HepG2 (cell line): ENCODE results near the gene NCKAP1. TPM values are rescaled to one million over a fixed set of nuclear protein-coding genes. Genes with fewer than 3 reads are reported as not detected.

Experiments used
- EHMT2 ChIP-seq: fragments of 200-600 bp; sonication (generic); IDR thresholded peaks from 2 replicates; pipeline ENCODE4 v1.7.0; 2017; ENCODE audit warnings: antibody characterized with exemption, low read depth, low read length, borderline replicate concordance
- ETV6 ChIP-seq: sonication (generic); formaldehyde crosslinking; conservative IDR thresholded peaks from 2 replicates; pipeline ENCODE4 v1.4.0; 2020; ENCODE audit warnings: missing genetic modification reagents
- HOXD1 ChIP-seq: sonication (generic); formaldehyde crosslinking; IDR thresholded peaks from 2 replicates; pipeline ENCODE4 v1.5.0; 2020; ENCODE audit warnings: missing genetic modification reagents
- JUN ChIP-seq: sonication (generic); formaldehyde crosslinking; IDR thresholded peaks from 2 replicates; pipeline ENCODE4 v1.4.0; 2020; ENCODE audit warnings: mild to moderate bottlenecking, missing genetic modification reagents
- MAFK ChIP-seq, 2 experiments: IDR thresholded peaks in 1 of 2; conservative IDR thresholded peaks in 1 of 2; 2 replicates each; pipeline ENCODE4 v1.6.1; 2011; ENCODE audit warnings: improper control_type of control experiment in 2 of 2, low read length in 2 of 2
- NFKB2 ChIP-seq: sonication (generic); formaldehyde crosslinking; IDR thresholded peaks from 2 replicates; pipeline ENCODE4 v1.4.0; 2020; ENCODE audit warnings: missing genetic modification reagents, borderline replicate concordance
- NR3C1 ChIP-seq: sonication (generic); formaldehyde crosslinking; IDR thresholded peaks from 2 replicates; pipeline ENCODE4 v1.4.0; 2020; ENCODE audit warnings: missing genetic modification reagents
- RFX5 ChIP-seq: IDR thresholded peaks from 2 replicates; pipeline ENCODE4 v1.6.1; 2011; ENCODE audit warnings: low read depth, low read length, improper control_type of control experiment
- SP2 ChIP-seq: sonication (generic); formaldehyde crosslinking; IDR thresholded peaks from 2 replicates; pipeline ENCODE4 v1.5.1; 2020; ENCODE audit warnings: mild to moderate bottlenecking, missing genetic modification reagents
- TBP ChIP-seq: sonication (generic); formaldehyde crosslinking; IDR thresholded peaks from 2 replicates; pipeline ENCODE4 v1.5.0; 2020; ENCODE audit warnings: missing genetic modification reagents
- ZFP1 ChIP-seq: IDR thresholded peaks from 2 replicates; pipeline ENCODE4 v1.6.1; 2016
- ZFP37 ChIP-seq: sonication (generic); formaldehyde crosslinking; IDR thresholded peaks from 2 replicates; pipeline ENCODE4 v1.4.0; 2020; ENCODE audit warnings: missing genetic modification reagents, borderline replicate concordance
- ZNF274 ChIP-seq: sonication (generic); formaldehyde crosslinking; IDR thresholded peaks from 2 replicates; pipeline ENCODE4 v1.5.1; 2020; ENCODE audit warnings: mild to moderate bottlenecking, missing genetic modification reagents
- ZNF3 ChIP-seq: IDR thresholded peaks from 2 replicates; pipeline ENCODE4 v1.7.0; 2017; ENCODE audit warnings: inconsistent platforms
- ZNF510 ChIP-seq: sonication (generic); formaldehyde crosslinking; IDR thresholded peaks from 2 replicates; pipeline ENCODE4 v1.4.0; 2020; ENCODE audit warnings: low read depth, mild to moderate bottlenecking, missing genetic modification reagents
- ZNF800 ChIP-seq: sonication (generic); formaldehyde crosslinking; IDR thresholded peaks from 2 replicates; pipeline ENCODE4 v1.4.0; 2020; ENCODE audit warnings: missing genetic modification reagents
- polyA plus RNA-seq, 8 experiments: library from polyadenylated mRNA; depleted of rRNA in 3 of 8; stranded (reverse) in 7 of 8; unstranded in 1 of 8; fragments of >200 nt; fragmentation: Illumina TruSeq in 4 of 8; extraction: Trizol in 4 of 8; gene quantifications; 2 replicates each; pipeline versions ENCODE4 v1.2.1 to v1.2.3, GENCODE V29; 2011 to 2016; ENCODE audit warnings: low read depth in 4 of 8, missing spikeins in 1 of 8, mixed read lengths in 1 of 8; ENCODE audit not compliant: insufficient read depth in 1 of 8
- total RNA-seq, 5 experiments: library from RNA; depleted of rRNA; stranded (reverse); fragments of >200 nt; fragmentation: Illumina TruSeq; extraction: Trizol; gene quantifications; 2 replicates each; pipeline ENCODE4 v1.2.3, GENCODE V29; 2016; ENCODE audit warnings: low read depth in 1 of 5
- TF ChIP-seq, protein P1 (sequence below): sonication (generic); formaldehyde crosslinking; conservative IDR thresholded peaks from 2 replicates; pipeline ENCODE4 v1.8.0; 2022; ENCODE audit warnings: missing genetic modification reagents
- TF ChIP-seq, protein P2 (sequence below): sonication (generic); formaldehyde crosslinking; IDR thresholded peaks from 2 replicates; pipeline ENCODE4 v1.9.0; 2021; ENCODE audit warnings: missing genetic modification reagents, mild to moderate bottlenecking, borderline replicate concordance
- TF ChIP-seq, protein P3 (sequence below): sonication (generic); formaldehyde crosslinking; IDR thresholded peaks from 2 replicates; pipeline ENCODE4 v1.4.0; 2020; ENCODE audit warnings: mild to moderate bottlenecking, missing genetic modification reagents

NCKAP1 gene
- total and polyA plus RNA-seq, 2 of the 13 experiments (the other 11 are each of a cell fraction or from before 2014, with no cell fraction given) = 72.1 to 96.3 TPM

DNA sequence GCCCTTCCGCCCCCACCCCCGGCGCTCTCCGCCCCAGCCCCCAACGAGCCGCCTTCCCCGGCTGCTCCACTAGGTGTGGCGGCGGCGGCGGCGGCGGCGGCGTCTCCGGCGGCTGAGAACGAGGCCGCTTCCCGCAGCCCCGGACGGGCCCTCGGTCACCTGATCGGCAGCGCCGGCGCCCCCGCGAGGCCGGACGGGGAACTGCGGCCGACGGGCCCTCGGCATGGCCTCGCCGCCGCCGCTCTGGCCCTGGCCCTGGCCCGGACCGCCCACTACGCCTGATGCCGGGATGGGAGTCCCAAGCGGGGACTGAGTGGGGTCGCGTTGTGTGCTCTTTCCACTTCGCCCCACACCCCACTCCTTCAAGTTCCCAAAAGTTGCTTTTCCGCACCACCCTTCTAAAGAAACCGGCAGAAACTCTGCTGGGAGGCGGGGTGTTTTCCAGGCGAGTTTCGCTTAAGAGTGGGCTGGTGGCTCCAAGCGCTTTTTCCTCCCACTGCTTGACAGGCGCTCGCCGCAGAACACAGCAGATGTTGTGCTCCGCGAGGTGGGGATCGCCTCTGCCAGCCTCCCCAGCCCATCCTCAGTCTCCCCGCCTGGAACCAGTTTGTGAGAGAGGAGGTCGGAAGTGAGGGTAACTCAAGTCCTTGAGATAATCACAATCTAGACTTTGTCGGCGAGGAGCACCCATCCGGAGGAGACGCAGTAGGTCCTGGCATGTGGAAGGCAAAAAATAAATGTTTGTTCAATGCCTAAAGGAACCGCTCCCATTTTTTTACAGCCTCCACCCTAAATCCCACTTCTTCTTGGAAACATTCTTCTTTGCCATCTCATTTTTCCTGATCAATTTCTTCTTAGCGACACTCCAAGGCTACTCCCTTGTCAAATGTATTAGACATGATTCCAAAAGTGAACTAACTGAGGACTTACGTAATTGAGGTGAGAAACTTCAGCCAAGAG lies at the start of gene NCKAP1 (continued):
- peak; percentile 56; the same call in 1 of the 2 replicates for TF ChIP-seq NFKB2
- no peak for TF ChIP-seq RFX5
- no peak for TF ChIP-seq MAFK (conservative IDR thresholded peaks at IDR 0.05 in 1 of 2, IDR thresholded peaks at IDR 0.05 in 1 of 2; ENCODE audit: low read length in 2 of 2)
- no peak; the same call in none of the 2 replicates for TF ChIP-seq JUN (CRISPR knock-in tag)
- TF ChIP-seq HOXD1 (CRISPR knock-in tag) = no peak
- TF ChIP-seq, protein P1, sequence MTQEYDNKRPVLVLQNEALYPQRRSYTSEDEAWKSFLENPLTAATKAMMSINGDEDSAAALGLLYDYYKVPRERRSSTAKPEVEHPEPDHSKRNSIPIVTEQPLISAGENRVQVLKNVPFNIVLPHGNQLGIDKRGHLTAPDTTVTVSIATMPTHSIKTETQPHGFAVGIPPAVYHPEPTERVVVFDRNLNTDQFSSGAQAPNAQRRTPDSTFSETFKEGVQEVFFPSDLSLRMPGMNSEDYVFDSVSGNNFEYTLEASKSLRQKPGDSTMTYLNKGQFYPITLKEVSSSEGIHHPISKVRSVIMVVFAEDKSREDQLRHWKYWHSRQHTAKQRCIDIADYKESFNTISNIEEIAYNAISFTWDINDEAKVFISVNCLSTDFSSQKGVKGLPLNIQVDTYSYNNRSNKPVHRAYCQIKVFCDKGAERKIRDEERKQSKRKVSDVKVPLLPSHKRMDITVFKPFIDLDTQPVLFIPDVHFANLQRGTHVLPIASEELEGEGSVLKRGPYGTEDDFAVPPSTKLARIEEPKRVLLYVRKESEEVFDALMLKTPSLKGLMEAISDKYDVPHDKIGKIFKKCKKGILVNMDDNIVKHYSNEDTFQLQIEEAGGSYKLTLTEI (CRISPR knock-in tag) = no peak
- TF ChIP-seq, protein P2, sequence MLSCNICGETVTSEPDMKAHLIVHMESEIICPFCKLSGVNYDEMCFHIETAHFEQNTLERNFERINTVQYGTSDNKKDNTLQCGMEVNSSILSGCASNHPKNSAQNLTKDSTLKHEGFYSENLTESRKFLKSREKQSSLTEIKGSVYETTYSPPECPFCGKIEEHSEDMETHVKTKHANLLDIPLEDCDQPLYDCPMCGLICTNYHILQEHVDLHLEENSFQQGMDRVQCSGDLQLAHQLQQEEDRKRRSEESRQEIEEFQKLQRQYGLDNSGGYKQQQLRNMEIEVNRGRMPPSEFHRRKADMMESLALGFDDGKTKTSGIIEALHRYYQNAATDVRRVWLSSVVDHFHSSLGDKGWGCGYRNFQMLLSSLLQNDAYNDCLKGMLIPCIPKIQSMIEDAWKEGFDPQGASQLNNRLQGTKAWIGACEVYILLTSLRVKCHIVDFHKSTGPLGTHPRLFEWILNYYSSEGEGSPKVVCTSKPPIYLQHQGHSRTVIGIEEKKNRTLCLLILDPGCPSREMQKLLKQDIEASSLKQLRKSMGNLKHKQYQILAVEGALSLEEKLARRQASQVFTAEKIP (CRISPR knock-in tag) = no peak
- TF ChIP-seq EHMT2 = no peak
- no peak for TF ChIP-seq ETV6
- TF ChIP-seq SP2 (CRISPR knock-in tag) = no peak; the same call in none of the 2 replicates
- peak; percentile 81; the same call in 1 of the 2 replicates for TF ChIP-seq ZNF510
- TF ChIP-seq ZFP37 = no peak
- no peak for TF ChIP-seq NR3C1
- TF ChIP-seq ZNF800 (CRISPR knock-in tag) = peak; percentile 82; the same call in 1 of the 2 replicates
- TF ChIP-seq, protein P3, sequence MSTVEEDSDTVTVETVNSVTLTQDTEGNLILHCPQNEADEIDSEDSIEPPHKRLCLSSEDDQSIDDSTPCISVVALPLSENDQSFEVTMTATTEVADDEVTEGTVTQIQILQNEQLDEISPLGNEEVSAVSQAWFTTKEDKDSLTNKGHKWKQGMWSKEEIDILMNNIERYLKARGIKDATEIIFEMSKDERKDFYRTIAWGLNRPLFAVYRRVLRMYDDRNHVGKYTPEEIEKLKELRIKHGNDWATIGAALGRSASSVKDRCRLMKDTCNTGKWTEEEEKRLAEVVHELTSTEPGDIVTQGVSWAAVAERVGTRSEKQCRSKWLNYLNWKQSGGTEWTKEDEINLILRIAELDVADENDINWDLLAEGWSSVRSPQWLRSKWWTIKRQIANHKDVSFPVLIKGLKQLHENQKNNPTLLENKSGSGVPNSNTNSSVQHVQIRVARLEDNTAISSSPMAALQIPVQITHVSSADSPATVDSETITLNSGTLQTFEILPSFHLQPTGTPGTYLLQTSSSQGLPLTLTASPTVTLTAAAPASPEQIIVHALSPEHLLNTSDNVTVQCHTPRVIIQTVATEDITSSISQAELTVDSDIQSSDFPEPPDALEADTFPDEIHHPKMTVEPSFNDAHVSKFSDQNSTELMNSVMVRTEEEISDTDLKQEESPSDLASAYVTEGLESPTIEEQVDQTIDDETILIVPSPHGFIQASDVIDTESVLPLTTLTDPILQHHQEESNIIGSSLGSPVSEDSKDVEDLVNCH (CRISPR knock-in tag) = 0 out of 2 replicates have a peak, but pooled peaks have one; percentile 87
- TF ChIP-seq ZFP1 (CRISPR knock-in tag) = no peak
- TF ChIP-seq TBP (CRISPR knock-in tag) = 0 out of 2 replicates have a peak, but pooled peaks have one; percentile 77
- TF ChIP-seq ZNF274 = peak; percentile 26; the same call in 1 of the 2 replicates
- no peak for TF ChIP-seq ZNF3
